ENCODE measurements around the gene SMYD3. TPM values are rescaled to one million over a fixed set of nuclear protein-coding genes. Genes with fewer than 3 reads are reported as not detected.

Gene SMYD3
- total RNA-seq, 1 experiment from 2014 or later, result 25.5 TPM

DNA sequence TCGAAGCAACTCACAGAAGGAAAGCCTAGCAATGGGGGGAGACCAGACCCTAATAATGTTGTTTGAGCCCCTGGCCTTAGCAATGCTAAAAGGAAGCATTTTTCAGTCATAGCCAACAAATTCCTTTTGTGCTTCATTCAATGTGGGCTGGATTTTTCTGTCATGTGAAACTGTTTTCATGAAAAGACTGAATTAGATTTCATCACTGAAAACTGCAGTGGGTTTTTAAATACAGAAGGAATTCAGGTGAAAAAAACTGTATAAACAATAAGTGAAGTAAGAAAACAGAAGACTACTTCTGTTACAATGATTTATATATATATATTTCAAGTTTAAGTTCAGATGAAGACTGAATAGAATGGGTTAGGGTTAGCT, 204.8 kb downstream of the SMYD3 start:
- peak overlapping the region in 1 of 3 experiments; percentile 6; a peak in 1 of 7 replicates for H3K27ac Mint-ChIP-seq

More for the DNA sequence above, 204.8 kb downstream of the SMYD3 start:
- Histone ChIP-seq H2BK12ac (ENCODE audit: insufficient read length, low read depth, low read length) (no peak overlapping the region), H2AFZ (ENCODE audit: low read length) (no peak overlapping the region), H3K9me3 (ENCODE audit: control insufficient read depth, low read depth, low read length) (no peaks in the 10 kb centered on the region), H3K23me2 (ENCODE audit: insufficient read length, low read depth, low read length, poor library complexity, severe bottlenecking) (no peaks in the 10 kb centered on the region), H3K79me1 (ENCODE audit: insufficient read depth, low read depth, low read length, poor library complexity, severe bottlenecking) (no peaks in the 10 kb centered on the region), H2BK5ac (ENCODE audit: insufficient read length, low read length) (no peak overlapping the region), H4K8ac (replicated peaks; ENCODE audit: insufficient read length, low read depth, low read length) (no peak overlapping the region), H2BK15ac (ENCODE audit: low read depth, low read length) (no peak overlapping the region), H3T11ph (ENCODE audit: low read length) (no peak overlapping the region), H3K23ac (ENCODE audit: insufficient read length, low read depth, low read length) (no peak overlapping the region), H3K14ac (ENCODE audit: insufficient read depth, low read length) (no peak overlapping the region), H4K91ac (ENCODE audit: insufficient read length, low read depth, low read length) (no peak overlapping the region), H4K5ac (ENCODE audit: insufficient read length, low read depth, low read length) (no peak overlapping the region), H3K4me2 (ENCODE audit: insufficient read depth, insufficient read length, low read length) (no peak overlapping the region), H3K18ac (ENCODE audit: insufficient read length, low read depth, low read length) (no peak overlapping the region), H3K27me3 (ENCODE audit: insufficient read depth, low read length) (no peaks in the 10 kb centered on the region), H3K27ac (ENCODE audit: insufficient read length, low read depth, low read length) (no peak overlapping the region), H3K4me1 (ENCODE audit: insufficient read depth, low read length) (no peaks in the 10 kb centered on the region), H4K20me1 (ENCODE audit: control insufficient read depth, insufficient read depth, insufficient read length) (no peaks in the 10 kb centered on the region), H3K4ac (ENCODE audit: low read depth, low read length) (no peak overlapping the region), H2BK120ac (ENCODE audit: low read depth, low read length, poor library complexity, severe bottlenecking) (no peak overlapping the region), H3K9ac (ENCODE audit: extremely low read depth, insufficient read length, low read length) (no peak overlapping the region), H2BK20ac (ENCODE audit: low read depth, low read length, poor library complexity, severe bottlenecking) (no peak overlapping the region), H2AK5ac (ENCODE audit: insufficient read length, low read length) (no peak overlapping the region), H3K79me2 (ENCODE audit: insufficient read depth, low read length) (no peaks in the 10 kb centered on the region), H3K56ac (ENCODE audit: insufficient read length, low read depth, low read length) (no peak overlapping the region)
- Mint-ChIP-seq H3K4me1 (peaks cover 14 to 16% of the 10 kb centered on the region in 2 experiments), H3K36me3 (ENCODE audit: insufficient read depth in 1 of 3, low read depth in 3 of 3) (no peaks in the 10 kb centered on the region), H3K27me3 (ENCODE audit: low read depth) (no peaks in the 10 kb centered on the region), H3K9me3 (no peaks in the 10 kb centered on the region), H3K4me3 (no peak overlapping the region)
- no CpG with 5 or more reads among the region's 1 CpG for WGBS (ENCODE audit: extremely low coverage, insufficient read length, low lambda C conversion rate)
- DNase-seq, result no peak
- TF ChIP-seq, protein P1, sequence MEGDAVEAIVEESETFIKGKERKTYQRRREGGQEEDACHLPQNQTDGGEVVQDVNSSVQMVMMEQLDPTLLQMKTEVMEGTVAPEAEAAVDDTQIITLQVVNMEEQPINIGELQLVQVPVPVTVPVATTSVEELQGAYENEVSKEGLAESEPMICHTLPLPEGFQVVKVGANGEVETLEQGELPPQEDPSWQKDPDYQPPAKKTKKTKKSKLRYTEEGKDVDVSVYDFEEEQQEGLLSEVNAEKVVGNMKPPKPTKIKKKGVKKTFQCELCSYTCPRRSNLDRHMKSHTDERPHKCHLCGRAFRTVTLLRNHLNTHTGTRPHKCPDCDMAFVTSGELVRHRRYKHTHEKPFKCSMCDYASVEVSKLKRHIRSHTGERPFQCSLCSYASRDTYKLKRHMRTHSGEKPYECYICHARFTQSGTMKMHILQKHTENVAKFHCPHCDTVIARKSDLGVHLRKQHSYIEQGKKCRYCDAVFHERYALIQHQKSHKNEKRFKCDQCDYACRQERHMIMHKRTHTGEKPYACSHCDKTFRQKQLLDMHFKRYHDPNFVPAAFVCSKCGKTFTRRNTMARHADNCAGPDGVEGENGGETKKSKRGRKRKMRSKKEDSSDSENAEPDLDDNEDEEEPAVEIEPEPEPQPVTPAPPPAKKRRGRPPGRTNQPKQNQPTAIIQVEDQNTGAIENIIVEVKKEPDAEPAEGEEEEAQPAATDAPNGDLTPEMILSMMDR (conservative IDR thresholded peaks at IDR 0.05), result no peak

Data from H9 (cell line).